Activated gamma-delta T cell treated with anti-CD3 and anti-CD28 coated beads, Interleukin-2, amount 50 U/mL, for 16 hours (primary cell): Measurements from ENCODE around the gene TMTC2.

ENCODE experiments used
- DNase-seq: peaks from one replicate; pipeline ENCODE4 v3.0.0-alpha.2; 2020; ENCODE audit warnings: low read depth

TMTC2 gene

GRCh38 chr12:82682851-82683261 is 3.9 kb upstream of the TMTC2 start:
- DNase-seq = no peak

GRCh38 chr12:82685790-82686167 is 927 bp upstream of the TMTC2 start:
- peak; percentile 88 for DNase-seq

- DNase-seq = peak; percentile 24
Observed at GRCh38 chr12:82687021-82688011, 610 bp downstream of the TMTC2 start.

- DNase-seq = no peak
Observed at GRCh38 chr12:82688035-82688501, 1.4 kb downstream of the TMTC2 start.

GRCh38 chr12:82688596-82688995 is 1.9 kb downstream of the TMTC2 start:
- DNase-seq = no peak

- DNase-seq = no peak
Observed at GRCh38 chr12:82690006-82690405, 3.3 kb downstream of the TMTC2 start.

GRCh38 chr12:82691513-82691912 is 4.8 kb downstream of the TMTC2 start:
- DNase-seq = no peak

- DNase-seq = no peak
Observed at GRCh38 chr12:82694276-82694675, 7.6 kb downstream of the TMTC2 start.

- DNase-seq = no peak
Observed at GRCh38 chr12:82694970-82695369, 8.3 kb downstream of the TMTC2 start.

- no peak for DNase-seq
Observed at GRCh38 chr12:82695531-82695930, 8.8 kb downstream of the TMTC2 start.

- DNase-seq = no peak
Observed at GRCh38 chr12:82696543-82696942, 9.8 kb downstream of the TMTC2 start.

- no peak for DNase-seq
Observed at GRCh38 chr12:82698708-82699564, 12.2 kb downstream of the TMTC2 start.

GRCh38 chr12:82705774-82706173 is 19.1 kb downstream of the TMTC2 start:
- DNase-seq = no peak

- no peak for DNase-seq
Observed at GRCh38 chr12:82708061-82708879, 21.6 kb downstream of the TMTC2 start.

GRCh38 chr12:82709794-82710355 is 23.2 kb downstream of the TMTC2 start:
- no peak for DNase-seq

- no peak for DNase-seq
Observed at GRCh38 chr12:82710741-82711140, 24.0 kb downstream of the TMTC2 start.

GRCh38 chr12:82714427-82714826 is 27.7 kb downstream of the TMTC2 start:
- no peak for DNase-seq

GRCh38 chr12:82721726-82722125 is 35.0 kb downstream of the TMTC2 start:
- DNase-seq = no peak

- DNase-seq = no peak
Observed at GRCh38 chr12:82723093-82723492, 36.4 kb downstream of the TMTC2 start.

GRCh38 chr12:82723891-82724290 is 37.2 kb downstream of the TMTC2 start:
- DNase-seq = no peak

- DNase-seq = no peak
Observed at GRCh38 chr12:82725741-82726140, 39.0 kb downstream of the TMTC2 start.

GRCh38 chr12:82727886-82728285 is 41.2 kb downstream of the TMTC2 start:
- no peak for DNase-seq
